Measurements from ENCODE around the gene EYA3. TPM values are rescaled to one million over a fixed set of nuclear protein-coding genes. Genes with fewer than 3 reads are reported as not detected.
A peak's percentile ranks its signal among the peaks of the same experiment; 100 is the strongest.

Gene EYA3
- polyA plus RNA-seq, 10 donors = 13.1 to 23.1 (median 17.5) TPM

GRCh38 chr1:28114844-28115243 is 26.4 kb upstream of the EYA3 start:
- DNase-seq = no peak

- no peak for DNase-seq
These were observed 24.8 kb upstream of the EYA3 start for GRCh38 chr1:28113242-28113572.

GRCh38 chr1:28112388-28113241 is 24.2 kb upstream of the EYA3 start:
- no peak for DNase-seq

GRCh38 chr1:28111157-28111556 is 22.7 kb upstream of the EYA3 start:
- peak in 1 of 3 donors; percentile 31 for DNase-seq

GRCh38 chr1:28110555-28110954 is 22.1 kb upstream of the EYA3 start:
- DNase-seq = no peak

GRCh38 chr1:28109639-28110038 is 21.2 kb upstream of the EYA3 start:
- DNase-seq = no peak

- DNase-seq = no peak
These were observed 19.6 kb upstream of the EYA3 start for GRCh38 chr1:28108001-28108400.

GRCh38 chr1:28104866-28105467 is 16.6 kb upstream of the EYA3 start:
- DNase-seq = no peak

- DNase-seq = no peak
These were observed 13.8 kb upstream of the EYA3 start for GRCh38 chr1:28102189-28102588.

GRCh38 chr1:28099050-28099769 is 10.8 kb upstream of the EYA3 start:
- peak in 1 of 3 donors; percentile 54 for DNase-seq

GRCh38 chr1:28097100-28097472 is 8.7 kb upstream of the EYA3 start:
- DNase-seq = no peak

- no peak for DNase-seq
These were observed 8.0 kb upstream of the EYA3 start for GRCh38 chr1:28096210-28097099.

- DNase-seq = peak; percentile 43 to 67 (median 62)
These were observed 2.8 kb upstream of the EYA3 start for GRCh38 chr1:28091043-28091781.

- no peak for DNase-seq
These were observed 719 bp downstream of the EYA3 start for GRCh38 chr1:28087614-28088167.

- DNase-seq = no peak
These were observed 1.8 kb downstream of the EYA3 start for GRCh38 chr1:28086651-28087050.

GRCh38 chr1:28085129-28085528 is 3.3 kb downstream of the EYA3 start:
- no peak for DNase-seq

GRCh38 chr1:28083876-28084275 is 4.5 kb downstream of the EYA3 start:
- DNase-seq = no peak

- DNase-seq = peak in 1 of 3 donors; percentile 36
These were observed 9.5 kb downstream of the EYA3 start for GRCh38 chr1:28078680-28079626.

GRCh38 chr1:28078262-28078661 is 10.1 kb downstream of the EYA3 start:
- DNase-seq = no peak

All from muscle of back (tissue), 11 donors.